Astrocyte (in vitro differentiated cells and primary cell): Measurements from ENCODE around the gene PITX2. TPM values are rescaled to one million over a fixed set of nuclear protein-coding genes. Genes with fewer than 3 reads are reported as not detected.

Source experiments
- DNase-seq: peaks from one replicate; pipeline ENCODE4 v3.0.0-alpha.2; 2010; ENCODE audit warnings: low read depth
- FAIRE-seq: peaks from 2 replicates; lab custom pipeline; 2011; peaks lifted over from hg19 to GRCh38; lab: Jason Lieb, UNC
- H2AFZ ChIP-seq: 2 replicates; pipeline ENCODE4 v1.6.0; 2012; ENCODE audit warnings: low read depth, low read length, inconsistent platforms
- H3K27ac ChIP-seq: 2 replicates; pipeline ENCODE4 v1.5.1; 2011; ENCODE audit warnings: low read depth, low read length, inconsistent platforms
- H3K27me3 ChIP-seq: 2 replicates; pipeline ENCODE4 v1.6.0; 2011; ENCODE audit warnings: low read length, inconsistent platforms; ENCODE audit not compliant: insufficient read depth
- H3K36me3 ChIP-seq: 2 replicates; pipeline ENCODE4 v1.5.1; 2011; ENCODE audit warnings: low read length, inconsistent platforms; ENCODE audit not compliant: insufficient read depth
- H3K4me1 ChIP-seq: 2 replicates; pipeline ENCODE4 v1.5.1; 2011; ENCODE audit warnings: low read length, inconsistent platforms; ENCODE audit not compliant: insufficient read depth
- H3K4me2 ChIP-seq: 2 replicates; pipeline ENCODE4 v1.6.0; 2012; ENCODE audit warnings: low read length, inconsistent platforms
- H3K4me3 ChIP-seq: 2 replicates; pipeline ENCODE4 v1.5.1; 2011; ENCODE audit warnings: low read depth, mild to moderate bottlenecking, low read length, inconsistent platforms; ENCODE audit not compliant: insufficient read depth
- H3K79me2 ChIP-seq: 2 replicates; pipeline ENCODE4 v1.6.0; 2012; ENCODE audit warnings: mild to moderate bottlenecking, low read length, inconsistent platforms; ENCODE audit not compliant: insufficient read depth
- H3K9ac ChIP-seq: 2 replicates; pipeline ENCODE4 v1.6.0; 2012; ENCODE audit warnings: mild to moderate bottlenecking, low read length, inconsistent platforms
- H3K9me3 ChIP-seq: 2 replicates; pipeline ENCODE4 v1.5.1; 2012; ENCODE audit warnings: low read depth, mild to moderate bottlenecking, low read length, inconsistent platforms; ENCODE audit not compliant: insufficient read depth
- H4K20me1 ChIP-seq: 2 replicates; pipeline ENCODE4 v1.6.0; 2012; ENCODE audit warnings: low read length, inconsistent platforms; ENCODE audit not compliant: insufficient read depth
- H3K27ac Mint-ChIP-seq: one replicate; pipeline ENCODE4 v1.8.0; 2021; ENCODE audit warnings: mild to moderate bottlenecking, mixed read lengths; ENCODE audit not compliant: unreplicated experiment
- H3K27me3 Mint-ChIP-seq: one replicate; pipeline ENCODE4 v1.8.0; 2021; ENCODE audit warnings: low read depth, mixed read lengths; ENCODE audit not compliant: unreplicated experiment
- H3K36me3 Mint-ChIP-seq: one replicate; pipeline ENCODE4 v1.8.0; 2021; ENCODE audit warnings: low read depth, mixed read lengths; ENCODE audit not compliant: unreplicated experiment
- H3K4me1 Mint-ChIP-seq: one replicate; pipeline ENCODE4 v1.8.0; 2021; ENCODE audit warnings: low read depth, mixed read lengths; ENCODE audit not compliant: unreplicated experiment
- H3K4me3 Mint-ChIP-seq: one replicate; pipeline ENCODE4 v1.8.0; 2021; ENCODE audit warnings: mild to moderate bottlenecking, moderate library complexity, mixed read lengths; ENCODE audit not compliant: unreplicated experiment
- H3K9me3 Mint-ChIP-seq: one replicate; pipeline ENCODE4 v1.8.0; 2021; ENCODE audit warnings: mild to moderate bottlenecking, mixed read lengths; ENCODE audit not compliant: unreplicated experiment
- EZH2 ChIP-seq: IDR thresholded peaks from 2 replicates; pipeline ENCODE4 v1.6.1; 2012; ENCODE audit warnings: mild to moderate bottlenecking, low read length, inconsistent platforms; ENCODE audit not compliant: insufficient read depth
- total RNA-seq: library from RNA; stranded (reverse); gene quantifications from 2 replicates; pipeline ENCODE4 v1.2.1, GENCODE V29; 2021
- TF ChIP-seq, protein P1 (sequence below): IDR thresholded peaks from 2 replicates; pipeline ENCODE4 v1.5.1; 2011; ENCODE audit warnings: low read depth, mild to moderate bottlenecking, inconsistent platforms, low read length, moderate library complexity; ENCODE audit not compliant: insufficient read depth

Gene PITX2
- total RNA-seq, 1 donor from 2014 or later: 3.8 TPM

DNA sequence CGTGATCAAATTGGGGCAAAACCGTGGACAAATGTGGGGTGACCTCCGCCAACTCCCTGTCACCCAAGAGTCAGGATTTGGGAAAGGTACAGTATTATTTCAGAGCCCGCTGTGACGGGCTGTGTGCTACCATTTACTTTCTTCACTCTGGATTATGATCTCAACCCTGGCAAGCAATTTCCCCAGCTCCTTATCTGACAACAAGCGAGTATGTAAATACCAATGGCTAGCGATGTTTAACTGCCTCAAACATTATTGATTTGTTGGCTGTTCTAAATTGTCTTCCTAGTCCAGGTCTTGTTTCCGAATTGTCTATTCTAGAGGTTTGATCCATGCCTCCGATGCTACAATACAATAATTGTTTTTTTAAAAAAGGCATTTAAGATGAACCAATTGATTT, 17.7 kb upstream of the PITX2 start:
- Histone ChIP-seq H3K4me1 (peaks cover 9% of the 10 kb centered on the region), H3K27ac (no peak overlapping the region), H2AFZ (no peak overlapping the region), H3K4me3 (no peak overlapping the region), H4K20me1 (peaks cover 4% of the 10 kb centered on the region), H3K27me3 (peaks cover 95% of the 10 kb centered on the region), H3K9me3 (no peaks in the 10 kb centered on the region), H3K36me3 (no peaks in the 10 kb centered on the region), H3K9ac (no peak overlapping the region), H3K4me2 (no peak overlapping the region), H3K79me2 (no peaks in the 10 kb centered on the region)
- FAIRE-seq (no peak), DNase-seq (no peak)
- Mint-ChIP-seq H3K27ac (peak overlapping the region; percentile 34), H3K9me3 (peaks cover 7% of the 10 kb centered on the region), H3K4me1 (peaks cover 5% of the 10 kb centered on the region), H3K27me3 (peaks cover 81% of the 10 kb centered on the region), H3K36me3 (no peaks in the 10 kb centered on the region), H3K4me3 (peak overlapping the region; percentile 37)
- TF ChIP-seq, protein P1, sequence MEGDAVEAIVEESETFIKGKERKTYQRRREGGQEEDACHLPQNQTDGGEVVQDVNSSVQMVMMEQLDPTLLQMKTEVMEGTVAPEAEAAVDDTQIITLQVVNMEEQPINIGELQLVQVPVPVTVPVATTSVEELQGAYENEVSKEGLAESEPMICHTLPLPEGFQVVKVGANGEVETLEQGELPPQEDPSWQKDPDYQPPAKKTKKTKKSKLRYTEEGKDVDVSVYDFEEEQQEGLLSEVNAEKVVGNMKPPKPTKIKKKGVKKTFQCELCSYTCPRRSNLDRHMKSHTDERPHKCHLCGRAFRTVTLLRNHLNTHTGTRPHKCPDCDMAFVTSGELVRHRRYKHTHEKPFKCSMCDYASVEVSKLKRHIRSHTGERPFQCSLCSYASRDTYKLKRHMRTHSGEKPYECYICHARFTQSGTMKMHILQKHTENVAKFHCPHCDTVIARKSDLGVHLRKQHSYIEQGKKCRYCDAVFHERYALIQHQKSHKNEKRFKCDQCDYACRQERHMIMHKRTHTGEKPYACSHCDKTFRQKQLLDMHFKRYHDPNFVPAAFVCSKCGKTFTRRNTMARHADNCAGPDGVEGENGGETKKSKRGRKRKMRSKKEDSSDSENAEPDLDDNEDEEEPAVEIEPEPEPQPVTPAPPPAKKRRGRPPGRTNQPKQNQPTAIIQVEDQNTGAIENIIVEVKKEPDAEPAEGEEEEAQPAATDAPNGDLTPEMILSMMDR: no peak
- no peak for TF ChIP-seq EZH2

DNA sequence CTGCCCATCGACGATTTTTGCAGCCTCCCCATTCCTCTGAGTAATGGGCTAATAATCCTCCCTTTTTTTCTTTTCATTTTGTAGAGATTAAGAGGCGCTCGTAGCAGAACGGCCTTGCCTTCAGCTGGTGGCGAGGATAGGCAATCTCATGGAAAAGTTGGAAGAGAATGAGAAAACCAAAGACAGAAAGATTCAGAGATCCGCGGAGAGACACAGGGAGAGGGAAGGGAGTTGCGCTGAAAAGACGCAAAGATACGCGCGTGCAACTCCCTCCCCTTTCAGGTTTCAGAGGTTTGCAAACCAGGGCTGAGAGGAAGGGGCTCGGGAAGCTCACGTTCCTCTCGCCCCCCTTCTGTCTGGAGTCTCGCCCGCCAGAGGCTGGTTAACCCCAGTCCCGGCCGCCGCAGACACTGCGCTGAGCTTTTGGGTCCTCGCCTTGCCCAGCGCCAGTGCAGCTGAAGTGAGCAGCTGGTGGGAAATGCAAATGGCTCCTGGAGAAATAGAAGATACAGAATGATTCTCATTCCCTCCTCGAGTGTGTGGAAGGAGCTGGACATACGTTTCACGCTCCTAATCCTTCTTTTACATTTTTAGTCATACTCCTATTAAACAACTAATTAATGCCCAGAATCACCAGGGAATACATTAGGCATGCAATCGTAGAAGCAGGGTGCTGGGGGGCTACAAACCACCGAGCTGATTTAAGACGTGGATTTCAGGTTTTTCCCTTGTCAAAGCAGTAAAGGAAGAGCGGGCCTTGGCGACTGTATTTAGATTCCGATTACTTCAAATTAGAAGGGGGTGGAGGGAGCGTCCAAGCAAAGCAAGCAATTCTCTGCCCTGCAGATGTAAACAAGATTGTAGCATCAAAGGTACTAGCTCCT, 16.6 kb upstream of the PITX2 start:
- TF ChIP-seq EZH2: peak; percentile 70
- TF ChIP-seq, protein P1: no peak
- H3K4me1 ChIP-seq: peaks cover 9% of the 10 kb centered on the region
- Mint-ChIP-seq H3K27ac (peak overlapping the region; percentile 43), H3K27me3 (peaks cover 82% of the 10 kb centered on the region), H3K4me3 (peak overlapping the region; percentile 61), H3K36me3 (peaks cover 1% of the 10 kb centered on the region), H3K4me1 (peaks cover 5% of the 10 kb centered on the region), H3K9me3 (peaks cover 13% of the 10 kb centered on the region)
- DNase-seq (no peak), FAIRE-seq (no peak)
- no peak overlapping the region for H3K9ac ChIP-seq
- H3K27me3 ChIP-seq: peaks cover 97% of the 10 kb centered on the region
- H3K27ac ChIP-seq: no peak overlapping the region
- no peaks in the 10 kb centered on the region for H3K36me3 ChIP-seq
- H3K4me2 ChIP-seq: no peak overlapping the region
- no peaks in the 10 kb centered on the region for H3K79me2 ChIP-seq
- peaks cover 3% of the 10 kb centered on the region for H3K9me3 ChIP-seq
- no peak overlapping the region for H2AFZ ChIP-seq
- H4K20me1 ChIP-seq: peaks cover 4% of the 10 kb centered on the region
- H3K4me3 ChIP-seq: no peak overlapping the region
